Measurements from ENCODE around the gene CDH11. TPM values are rescaled to one million over a fixed set of nuclear protein-coding genes. Genes with fewer than 3 reads are reported as not detected.

Gene CDH11
- total RNA-seq, 3 donors from 2014 or later: 6.4 to 24.7 (median 12.6) TPM

- peaks cover 16% of the 10 kb centered on the region for H3K4me1 ChIP-seq (ENCODE audit: low read depth)
- DNase-seq (no peak), ATAC-seq (no peak)
- no peak overlapping the region for H3K4me3 ChIP-seq
- intact Hi-C loops (cut with DNase I, micrococcal nuclease): no loop called here
- TF ChIP-seq CTCF (IDR thresholded peaks at IDR 0.05): no peak
- no peaks in the 10 kb centered on the region for H3K9me3 ChIP-seq
- H3K36me3 ChIP-seq (ENCODE audit: low read depth): no peaks in the 10 kb centered on the region
Measured at GRCh38 chr16:65124596-65124995, 2.7 kb upstream of the CDH11 start.

GRCh38 chr16:65124212-65124548, 2.3 kb upstream of the CDH11 start:
- Histone ChIP-seq H3K4me1 (ENCODE audit: low read depth) (peaks cover 16% of the 10 kb centered on the region), H3K36me3 (ENCODE audit: low read depth) (no peaks in the 10 kb centered on the region), H3K4me3 (no peak overlapping the region), H3K9me3 (no peaks in the 10 kb centered on the region)
- DNase-seq (no peak), ATAC-seq (no peak)
- TF ChIP-seq CTCF (IDR thresholded peaks at IDR 0.05): no peak
- intact Hi-C loops (cut with DNase I, micrococcal nuclease): no loop called here

- Histone ChIP-seq H3K4me3 (no peak overlapping the region), H3K9me3 (no peaks in the 10 kb centered on the region), H3K36me3 (ENCODE audit: low read depth) (no peaks in the 10 kb centered on the region), H3K4me1 (ENCODE audit: low read depth) (peaks cover 16% of the 10 kb centered on the region)
- ATAC-seq (peak; percentile 16), DNase-seq (peak in 2 of 3 donors; percentile 49 to 54)
- intact Hi-C loops (cut with DNase I, micrococcal nuclease): no loop called here
- TF ChIP-seq CTCF (IDR thresholded peaks at IDR 0.05): no peak
Measured at GRCh38 chr16:65123396-65124211, 1.7 kb upstream of the CDH11 start.

GRCh38 chr16:65122724-65123395, 997 bp upstream of the CDH11 start:
- peak; percentile 27 for ATAC-seq
- Histone ChIP-seq H3K4me3 (no peak overlapping the region), H3K36me3 (ENCODE audit: low read depth) (no peaks in the 10 kb centered on the region), H3K9me3 (no peaks in the 10 kb centered on the region), H3K4me1 (ENCODE audit: low read depth) (peaks cover 16% of the 10 kb centered on the region)
- TF ChIP-seq CTCF (IDR thresholded peaks at IDR 0.05): no peak
- DNase-seq: peak; percentile 55 to 69 (median 61)
- intact Hi-C loops (cut with DNase I, micrococcal nuclease): no loop called here

- intact Hi-C loops (cut with DNase I, micrococcal nuclease): no loop called here
- Histone ChIP-seq H3K4me3 (peak overlapping the region; percentile 11), H3K36me3 (ENCODE audit: low read depth) (no peaks in the 10 kb centered on the region), H3K4me1 (ENCODE audit: low read depth) (peaks cover 14% of the 10 kb centered on the region), H3K9me3 (no peaks in the 10 kb centered on the region)
- DNase-seq (peak in 2 of 3 donors; percentile 37 to 50), ATAC-seq (peak; percentile 11)
- no peak for TF ChIP-seq CTCF (IDR thresholded peaks at IDR 0.05)
Measured at GRCh38 chr16:65120831-65121721, 787 bp downstream of the CDH11 start.

Measured in mucosa of descending colon (tissue), 3 donors.